Subcutaneous abdominal adipose tissue (tissue), 5 donors: Measurements from ENCODE around the gene LYSMD1.
A peak's percentile ranks its signal among the peaks of the same experiment; 100 is the strongest.

Source experiments
- H3K27ac ChIP-seq: one replicate; pipeline ENCODE4 v1.7.0; 2013; ENCODE audit warnings: low read depth, mild to moderate bottlenecking, inconsistent platforms, low read length, moderate library complexity
- H3K27me3 ChIP-seq, 5 donors: one replicate each; pipeline ENCODE4 v1.7.0; 2013; ENCODE audit warnings: low read length in 5 of 5, inconsistent platforms in 1 of 5; ENCODE audit not compliant: control insufficient read depth in 5 of 5, insufficient read depth in 4 of 5
- H3K36me3 ChIP-seq, 5 donors: one replicate each; pipeline ENCODE4 v1.7.0; 2013; ENCODE audit warnings: low read length in 5 of 5; ENCODE audit not compliant: control insufficient read depth in 5 of 5, insufficient read depth in 5 of 5
- H3K4me1 ChIP-seq, 5 donors: one replicate each; pipeline ENCODE4 v1.7.0; 2013; ENCODE audit warnings: low read length in 5 of 5, mild to moderate bottlenecking in 3 of 5, moderate library complexity in 1 of 5; ENCODE audit not compliant: control insufficient read depth in 5 of 5, insufficient read depth in 5 of 5
- H3K4me3 ChIP-seq, 5 donors: one replicate each; pipeline ENCODE4 v1.7.0; 2013; ENCODE audit warnings: low read length in 5 of 5, low read depth in 1 of 5
- H3K9ac ChIP-seq, 5 donors: one replicate each; pipeline ENCODE4 v1.7.0; 2013; ENCODE audit warnings: low read length in 5 of 5, mild to moderate bottlenecking in 4 of 5, moderate library complexity in 3 of 5
- H3K9me3 ChIP-seq, 5 donors: one replicate each; pipeline ENCODE4 v1.7.0; 2013; ENCODE audit warnings: low read length in 5 of 5; ENCODE audit not compliant: control insufficient read depth in 5 of 5
- donor health status: healthy.
- donor health status: healthy.
- donor health status: healthy.
- donor health status: healthy.
- donor health status: healthy.

Gene LYSMD1

DNA sequence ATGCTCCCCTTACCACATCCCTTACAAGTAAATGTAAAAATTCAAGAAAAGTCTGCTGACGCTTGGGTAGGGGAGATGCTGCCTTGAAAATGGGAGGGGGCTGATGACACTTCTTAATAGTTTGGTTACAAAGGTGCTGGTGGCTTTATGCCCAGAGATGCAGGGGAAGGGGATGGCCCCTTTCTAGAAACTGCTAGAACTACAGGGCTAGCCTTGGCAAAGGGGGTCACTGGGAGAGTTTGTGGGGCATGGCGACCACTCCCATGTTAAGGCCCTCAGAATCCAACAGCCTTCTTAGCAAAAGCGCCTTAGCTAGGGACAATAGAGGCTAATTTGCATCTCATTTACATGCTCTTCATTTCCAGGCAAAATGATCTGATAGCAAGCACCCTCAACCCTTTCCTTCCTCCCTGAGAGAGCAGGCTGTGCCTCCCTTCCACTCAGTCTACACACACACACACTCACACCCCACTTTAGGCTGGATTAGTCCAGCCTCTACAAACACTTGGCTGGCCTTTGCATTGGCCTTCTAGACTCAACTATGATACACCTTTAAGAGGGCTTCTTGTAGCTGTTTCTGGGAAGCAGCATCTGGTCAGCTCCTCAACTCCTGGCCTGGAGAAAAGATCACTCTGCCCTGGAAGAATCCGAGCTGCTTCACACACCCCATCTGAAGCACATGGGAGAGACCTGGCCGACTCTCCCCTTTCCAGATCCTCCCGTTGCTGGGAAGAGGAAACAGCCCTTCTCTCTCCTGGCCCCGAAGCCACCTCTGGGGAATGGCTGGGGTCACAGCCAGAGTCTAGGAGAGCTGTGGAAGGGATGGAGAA lies 21.0 kb downstream of the LYSMD1 start:
- H3K36me3 ChIP-seq, result peaks cover 0 to 10% (median 7%) of the 10 kb centered on the region in 5 donors
- no peaks in the 10 kb centered on the region for H3K27me3 ChIP-seq
- peaks cover 3 to 42% (median 30%) of the 10 kb centered on the region in 5 donors for H3K4me1 ChIP-seq
- peak overlapping the region in 2 of 5 donors; percentile 61 to 79 for H3K9ac ChIP-seq
- H3K27ac ChIP-seq, result peak overlapping the region; percentile 51
- H3K4me3 ChIP-seq, result peak overlapping the region in 4 of 5 donors; percentile 48 to 90 (median 85)
- no peaks in the 10 kb centered on the region for H3K9me3 ChIP-seq

DNA sequence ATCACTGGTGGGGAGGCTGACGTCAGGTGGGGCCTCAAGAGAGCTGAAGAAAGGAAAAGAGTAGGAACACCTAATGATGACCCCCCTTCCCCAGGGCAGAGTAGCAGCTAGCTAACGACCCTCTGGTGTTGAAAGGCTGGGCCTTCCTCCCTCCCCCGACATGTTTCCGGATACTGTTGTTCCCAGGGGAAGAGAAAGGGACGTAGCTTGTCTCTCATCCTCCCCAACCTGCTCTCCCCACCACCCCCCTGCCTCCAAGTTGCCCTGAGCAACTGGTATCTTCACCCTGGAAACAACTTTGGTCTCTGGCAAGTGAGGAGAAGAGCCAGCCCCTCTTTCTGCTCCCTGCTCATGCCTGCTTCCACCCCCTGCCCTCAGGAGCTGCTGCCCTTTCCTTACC lies 21.7 kb downstream of the LYSMD1 start:
- Histone ChIP-seq H3K4me3 (peak overlapping the region in 1 of 5 donors; percentile 90), H3K9ac (peak overlapping the region in 1 of 5 donors; percentile 79), H3K36me3 (peaks cover 0 to 17% (median 14%) of the 10 kb centered on the region in 5 donors), H3K4me1 (peaks cover 3 to 42% (median 30%) of the 10 kb centered on the region in 5 donors), H3K27ac (peak overlapping the region; percentile 51), H3K27me3 (no peaks in the 10 kb centered on the region), H3K9me3 (no peaks in the 10 kb centered on the region)

DNA sequence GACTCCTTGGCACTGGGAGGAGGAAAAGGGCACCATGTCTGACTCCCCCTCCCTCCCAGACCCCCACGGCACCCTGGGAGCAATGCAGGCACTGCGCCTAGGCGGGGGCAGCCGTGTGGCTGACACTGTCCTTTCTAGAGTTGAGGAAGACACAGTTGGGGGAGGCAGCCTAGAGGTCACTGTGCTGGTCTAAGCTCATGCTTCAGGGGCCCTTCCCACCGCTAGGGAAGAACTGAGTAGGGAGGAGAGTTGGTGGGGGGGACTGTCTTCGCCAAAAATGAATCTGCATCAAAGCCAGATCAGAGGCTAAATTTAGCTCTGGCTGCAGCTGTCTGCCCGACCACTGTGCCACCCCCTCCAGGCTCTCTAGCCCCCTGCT lies 22.7 kb downstream of the LYSMD1 start:
- H3K4me1 ChIP-seq, result peaks cover 3 to 42% (median 30%) of the 10 kb centered on the region in 5 donors
- H3K27me3 ChIP-seq, result no peaks in the 10 kb centered on the region
- peaks cover 0 to 24% (median 15%) of the 10 kb centered on the region in 5 donors for H3K36me3 ChIP-seq
- H3K4me3 ChIP-seq, result no peak overlapping the region
- no peak overlapping the region for H3K27ac ChIP-seq
- H3K9ac ChIP-seq, result no peak overlapping the region
- no peaks in the 10 kb centered on the region for H3K9me3 ChIP-seq

DNA sequence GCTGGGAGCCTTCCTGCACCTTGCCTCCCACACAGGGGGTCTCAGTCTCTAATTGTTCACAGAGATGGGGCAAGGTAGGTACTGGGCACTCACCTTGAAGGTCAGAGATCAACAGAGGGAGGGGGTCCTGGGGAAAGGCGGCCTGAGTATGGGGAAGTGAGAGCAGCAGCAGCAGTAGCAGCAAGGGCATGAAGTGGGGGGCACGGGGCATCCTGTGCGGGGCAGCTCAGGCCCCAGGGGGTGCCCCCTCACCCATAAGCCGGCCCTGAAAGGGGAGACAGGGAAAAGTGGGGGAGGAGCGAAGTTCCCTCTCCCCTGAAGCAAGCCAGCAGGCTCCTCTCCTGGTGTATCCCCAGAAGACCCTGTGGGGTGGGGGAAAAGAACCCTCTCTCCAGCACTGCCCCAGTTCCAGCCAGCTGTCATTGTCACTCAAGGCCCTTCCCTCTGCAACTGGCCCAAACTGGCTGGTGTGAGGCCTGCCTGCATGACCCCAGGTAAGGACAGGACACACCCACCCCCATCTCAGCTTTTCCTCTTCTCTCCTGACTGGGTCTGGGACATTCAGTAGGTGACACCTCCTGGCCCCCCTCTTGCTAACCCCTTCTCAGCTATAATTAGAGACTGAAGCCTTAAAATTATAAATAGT lies 23.2 kb downstream of the LYSMD1 start:
- Histone ChIP-seq H3K4me3 (no peak overlapping the region), H3K9me3 (no peaks in the 10 kb centered on the region), H3K4me1 (peaks cover 3 to 42% (median 30%) of the 10 kb centered on the region in 5 donors), H3K27me3 (no peaks in the 10 kb centered on the region), H3K36me3 (peaks cover 0 to 29% (median 15%) of the 10 kb centered on the region in 5 donors), H3K27ac (no peak overlapping the region), H3K9ac (no peak overlapping the region)

DNA sequence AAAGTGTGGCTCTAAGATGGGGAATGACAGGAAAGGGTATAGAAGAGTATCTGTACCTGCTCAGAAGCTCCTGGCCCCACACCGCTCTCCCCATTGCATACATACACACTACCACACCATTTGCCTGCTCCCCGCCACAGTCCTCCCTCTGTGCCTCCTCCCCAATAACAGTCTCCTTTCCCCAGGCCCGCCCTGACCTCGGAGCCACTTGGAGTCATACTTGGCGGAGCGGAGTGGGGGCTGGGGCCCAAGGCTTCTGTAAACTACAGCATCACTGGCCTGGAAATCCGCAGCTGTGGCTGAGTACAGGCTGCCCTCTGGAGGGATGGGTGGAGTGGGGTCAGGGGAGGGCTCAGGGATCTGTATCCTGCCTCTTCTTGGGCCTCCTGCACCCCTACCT lies 27.9 kb downstream of the LYSMD1 start:
- no peak overlapping the region for H3K4me3 ChIP-seq
- H3K27me3 ChIP-seq, result no peaks in the 10 kb centered on the region
- H3K27ac ChIP-seq, result no peak overlapping the region
- no peaks in the 10 kb centered on the region for H3K9me3 ChIP-seq
- peaks cover 0 to 68% (median 44%) of the 10 kb centered on the region in 5 donors for H3K36me3 ChIP-seq
- H3K9ac ChIP-seq, result no peak overlapping the region
- no peaks in the 10 kb centered on the region for H3K4me1 ChIP-seq

DNA sequence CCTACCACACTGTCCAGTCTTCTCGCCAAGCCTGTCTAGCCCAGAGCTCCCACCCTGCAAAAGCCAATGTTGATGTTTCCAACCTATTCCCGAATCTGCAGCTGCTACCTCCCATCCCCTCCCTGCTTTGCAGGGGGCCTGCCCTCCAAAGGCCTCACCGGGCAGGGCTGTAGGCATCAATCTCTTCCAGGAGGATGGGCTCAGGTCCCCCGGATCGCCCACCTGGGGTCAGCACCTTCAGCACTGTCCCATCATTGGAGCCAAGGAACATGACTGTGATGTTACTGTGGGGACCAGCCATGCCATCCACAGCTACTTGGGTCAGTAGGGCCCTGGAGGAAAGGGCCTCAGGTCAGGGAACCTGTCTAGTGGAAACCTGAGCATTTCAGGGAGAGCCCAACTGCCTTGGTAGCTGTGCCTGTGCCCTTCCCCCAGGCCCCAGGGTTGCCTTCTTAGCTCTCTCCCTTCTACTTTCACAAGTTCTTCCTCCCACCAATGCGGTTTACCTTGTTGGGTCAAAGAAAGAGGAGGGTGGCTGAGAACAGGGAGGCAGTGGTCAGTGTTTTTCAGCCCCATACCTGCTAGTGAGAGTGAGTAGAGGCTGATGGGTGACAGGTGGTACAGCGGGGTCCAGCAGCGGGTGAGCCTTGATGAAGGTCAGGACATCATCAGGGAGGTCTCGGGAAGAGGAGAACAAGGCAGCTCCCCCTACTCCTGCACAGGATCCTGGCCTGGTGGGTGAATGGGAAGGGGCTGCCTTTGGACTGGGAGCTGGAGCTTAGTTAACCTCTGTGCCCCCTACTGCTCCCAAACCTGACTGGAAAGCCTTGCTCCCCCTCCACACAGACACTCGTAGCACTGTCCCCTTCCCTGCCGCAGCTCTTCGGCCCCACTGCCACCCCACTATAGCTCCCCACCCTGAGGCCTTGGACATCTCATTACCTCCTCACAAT lies 30.0 kb downstream of the LYSMD1 start:
- H3K36me3 ChIP-seq, result peaks cover 0 to 65% (median 44%) of the 10 kb centered on the region in 5 donors
- H3K27me3 ChIP-seq, result no peaks in the 10 kb centered on the region
- no peaks in the 10 kb centered on the region for H3K9me3 ChIP-seq
- H3K4me3 ChIP-seq, result no peak overlapping the region
- H3K27ac ChIP-seq, result no peak overlapping the region
- no peak overlapping the region for H3K9ac ChIP-seq
- H3K4me1 ChIP-seq, result peaks cover 0 to 18% (median 15%) of the 10 kb centered on the region in 5 donors

DNA sequence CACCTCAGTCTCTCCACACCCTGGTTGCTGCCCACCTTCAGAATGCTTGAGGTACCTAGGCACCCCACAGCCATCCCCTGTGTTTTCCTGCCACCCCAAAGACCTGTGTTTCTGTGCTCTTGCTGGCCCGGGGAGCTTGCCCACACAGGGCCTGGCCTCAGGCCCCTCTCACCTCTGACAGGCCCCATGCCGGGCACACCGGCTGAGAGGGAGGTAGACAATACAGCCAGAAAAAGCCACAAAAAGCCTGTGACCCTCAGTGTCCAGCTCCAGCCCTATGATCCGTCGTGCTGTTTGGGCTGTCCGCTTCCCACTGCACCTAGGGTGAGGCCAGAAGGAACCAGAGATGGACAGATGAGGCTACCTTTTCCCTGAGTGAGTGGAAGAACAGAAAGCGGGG lies 30.7 kb downstream of the LYSMD1 start:
- Histone ChIP-seq H3K9ac (no peak overlapping the region), H3K4me1 (peaks cover 0 to 21% (median 19%) of the 10 kb centered on the region in 5 donors), H3K36me3 (peaks cover 0 to 61% (median 40%) of the 10 kb centered on the region in 5 donors), H3K9me3 (no peaks in the 10 kb centered on the region), H3K27me3 (no peaks in the 10 kb centered on the region), H3K27ac (no peak overlapping the region), H3K4me3 (no peak overlapping the region)

DNA sequence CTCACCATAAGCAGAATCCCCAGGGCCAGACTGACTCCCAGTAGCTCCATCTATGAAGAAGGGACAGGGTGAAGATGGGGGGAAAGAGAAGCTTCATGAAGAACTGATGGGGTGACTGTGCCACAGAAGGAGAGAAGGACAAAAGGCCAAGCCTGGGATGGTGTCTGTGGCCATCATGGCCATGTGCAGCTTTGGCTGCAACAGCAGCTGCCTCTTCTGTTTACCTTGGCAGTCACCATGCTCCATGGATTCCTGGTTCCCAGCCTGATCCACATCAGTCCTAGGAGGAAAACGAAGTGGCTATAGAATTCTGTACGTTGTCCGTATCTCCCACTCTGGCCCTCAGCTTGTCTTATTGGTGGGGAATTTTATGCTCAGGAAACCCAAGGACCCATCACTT lies 31.3 kb downstream of the LYSMD1 start:
- peaks cover 0 to 55% (median 34%) of the 10 kb centered on the region in 5 donors for H3K36me3 ChIP-seq

DNA sequence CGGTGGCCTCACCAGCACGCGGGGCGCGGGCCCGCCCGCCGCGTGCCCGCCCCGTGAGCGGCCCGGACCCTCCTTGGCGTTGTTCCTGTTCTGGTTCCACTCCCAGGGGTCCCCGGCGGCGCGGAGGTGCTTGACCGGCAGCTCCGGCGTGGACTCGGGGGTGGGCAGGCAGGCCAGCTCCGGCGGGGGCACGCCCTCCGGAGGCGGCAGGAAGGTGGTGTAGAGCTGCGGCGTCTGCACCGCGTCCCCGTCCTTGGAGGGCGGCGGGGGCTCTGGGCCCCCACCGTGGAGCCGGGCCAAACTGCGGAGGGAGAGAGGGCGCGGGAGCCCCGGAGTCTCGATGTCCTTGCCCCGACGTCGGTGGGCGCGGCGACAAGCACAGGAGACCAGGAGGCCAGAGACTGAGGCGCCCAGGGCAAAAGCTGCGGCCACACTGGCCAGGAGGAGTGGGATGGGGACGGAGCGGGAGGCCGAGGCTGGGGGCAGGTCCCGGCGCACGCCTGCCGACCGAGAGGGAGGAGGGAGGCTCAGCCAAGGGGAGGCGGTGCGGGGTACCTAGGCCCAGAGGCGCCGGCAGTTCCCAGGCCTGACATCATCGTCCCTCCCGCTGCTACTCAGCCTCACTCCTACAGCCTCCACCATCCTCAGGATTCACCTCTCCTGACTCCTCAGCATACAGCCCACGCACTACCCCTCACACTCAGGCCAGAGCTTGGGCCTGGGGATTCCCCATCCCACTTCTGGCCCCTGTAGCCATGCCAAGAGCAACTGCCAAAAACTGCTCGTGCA lies 32.5 kb downstream of the LYSMD1 start:
- Histone ChIP-seq H3K9ac (no peak overlapping the region), H3K27ac (no peak overlapping the region), H3K4me3 (no peak overlapping the region), H3K9me3 (no peaks in the 10 kb centered on the region), H3K27me3 (no peaks in the 10 kb centered on the region), H3K4me1 (peaks cover 0 to 21% (median 19%) of the 10 kb centered on the region in 5 donors), H3K36me3 (peaks cover 0 to 45% (median 29%) of the 10 kb centered on the region in 5 donors)

More for the DNA sequence above, 31.3 kb downstream of the LYSMD1 start:
- no peak overlapping the region for H3K27ac ChIP-seq
- no peak overlapping the region for H3K4me3 ChIP-seq
- H3K9ac ChIP-seq, result peak overlapping the region in 1 of 5 donors; percentile 21
- no peaks in the 10 kb centered on the region for H3K9me3 ChIP-seq
- no peaks in the 10 kb centered on the region for H3K27me3 ChIP-seq
- H3K4me1 ChIP-seq, result peaks cover 0 to 21% (median 19%) of the 10 kb centered on the region in 5 donors
